H9 (cell line): ENCODE results near the gene NLRC3. TPM values are rescaled to one million over a fixed set of nuclear protein-coding genes. Genes with fewer than 3 reads are reported as not detected.

Experiments used
- DNase-seq: peaks from one replicate; pipeline ENCODE4 v3.0.0-alpha.2; 2017
- H2AFZ ChIP-seq: one replicate; pipeline ENCODE4 v1.6.1; 2013; ENCODE audit warnings: mild to moderate bottlenecking, low read length, control low read depth, moderate library complexity
- H2AK5ac ChIP-seq: 2 replicates; pipeline ENCODE4 v1.6.1; 2013; ENCODE audit warnings: low read length, control low read depth, mixed read lengths; ENCODE audit not compliant: insufficient read length
- H2BK120ac ChIP-seq: one replicate; pipeline ENCODE4 v1.6.1; 2013; ENCODE audit warnings: low read depth, mild to moderate bottlenecking, low read length, control low read depth, inconsistent platforms; ENCODE audit not compliant: poor library complexity, severe bottlenecking
- H2BK12ac ChIP-seq: 2 replicates; pipeline ENCODE4 v1.6.1; 2013; ENCODE audit warnings: low read length, control low read depth, mixed read lengths, low read depth; ENCODE audit not compliant: insufficient read length
- H2BK15ac ChIP-seq: 2 replicates; pipeline ENCODE4 v1.6.1; 2013; ENCODE audit warnings: low read depth, low read length, control low read depth
- H2BK20ac ChIP-seq: one replicate; pipeline ENCODE4 v1.6.1; 2013; ENCODE audit warnings: low read depth, mild to moderate bottlenecking, low read length, control low read depth, inconsistent platforms; ENCODE audit not compliant: poor library complexity, severe bottlenecking
- H2BK5ac ChIP-seq: 2 replicates; pipeline ENCODE4 v1.6.1; 2013; ENCODE audit warnings: low read length, control low read depth, mixed read lengths; ENCODE audit not compliant: insufficient read length
- H3K14ac ChIP-seq: 2 replicates; pipeline ENCODE4 v1.6.1; 2013; ENCODE audit warnings: low read length, control low read depth; ENCODE audit not compliant: insufficient read depth
- H3K18ac ChIP-seq: 2 replicates; pipeline ENCODE4 v1.6.1; 2013; ENCODE audit warnings: low read depth, mild to moderate bottlenecking, mixed read lengths, low read length, control low read depth; ENCODE audit not compliant: insufficient read length
- H3K23ac ChIP-seq: 2 replicates; pipeline ENCODE4 v1.6.1; 2013; ENCODE audit warnings: low read length, control low read depth, mixed read lengths, low read depth; ENCODE audit not compliant: insufficient read length
- H3K23me2 ChIP-seq: 2 replicates; pipeline ENCODE4 v1.6.1; 2013; ENCODE audit warnings: low read depth, mild to moderate bottlenecking, mixed read lengths, low read length, control low read depth; ENCODE audit not compliant: insufficient read length, poor library complexity, severe bottlenecking
- H3K27ac ChIP-seq: 2 replicates; pipeline ENCODE4 v1.5.1; 2013; ENCODE audit warnings: low read length, control low read depth, mixed read lengths, low read depth; ENCODE audit not compliant: insufficient read length
- H3K27me3 ChIP-seq: 2 replicates; pipeline ENCODE4 v1.6.1; 2013; ENCODE audit warnings: low read length, control low read depth, inconsistent platforms; ENCODE audit not compliant: insufficient read depth
- H3K4ac ChIP-seq: 2 replicates; pipeline ENCODE4 v1.6.1; 2013; ENCODE audit warnings: low read depth, mild to moderate bottlenecking, control low read depth, inconsistent platforms, low read length, moderate library complexity
- H3K4me1 ChIP-seq: 2 replicates; pipeline ENCODE4 v1.6.1; 2013; ENCODE audit warnings: low read length, control low read depth, inconsistent platforms; ENCODE audit not compliant: insufficient read depth
- H3K4me2 ChIP-seq: 2 replicates; pipeline ENCODE4 v1.6.1; 2013; ENCODE audit warnings: low read length, control low read depth, mixed read lengths; ENCODE audit not compliant: insufficient read length, insufficient read depth
- H3K56ac ChIP-seq: 2 replicates; pipeline ENCODE4 v1.6.1; 2013; ENCODE audit warnings: low read depth, mild to moderate bottlenecking, mixed read lengths, low read length, control low read depth; ENCODE audit not compliant: insufficient read length
- H3K79me1 ChIP-seq: 2 replicates; pipeline ENCODE4 v1.6.1; 2013; ENCODE audit warnings: low read depth, mild to moderate bottlenecking, moderate library complexity, low read length, control low read depth, inconsistent platforms; ENCODE audit not compliant: insufficient read depth, poor library complexity, severe bottlenecking
- H3K79me2 ChIP-seq: 2 replicates; pipeline ENCODE4 v1.6.1; 2013; ENCODE audit warnings: low read length, control low read depth, inconsistent platforms; ENCODE audit not compliant: insufficient read depth
- H3K9ac ChIP-seq: 2 replicates; pipeline ENCODE4 v1.6.1; 2013; ENCODE audit warnings: low read length, control low read depth, mixed read lengths; ENCODE audit not compliant: insufficient read length; ENCODE audit errors: extremely low read depth
- H3K9me3 ChIP-seq: one replicate; pipeline ENCODE4 v1.6.1; 2013; ENCODE audit warnings: low read depth, low read length, inconsistent platforms; ENCODE audit not compliant: control insufficient read depth
- H3T11ph ChIP-seq: one replicate; pipeline ENCODE4 v1.6.1; 2013; ENCODE audit warnings: mild to moderate bottlenecking, low read length, control low read depth, inconsistent platforms
- H4K20me1 ChIP-seq: one replicate; pipeline ENCODE4 v1.6.1; 2013; ENCODE audit not compliant: control insufficient read depth, insufficient read length, insufficient read depth
- H4K5ac ChIP-seq: 2 replicates; pipeline ENCODE4 v1.6.1; 2013; ENCODE audit warnings: low read depth, mild to moderate bottlenecking, mixed read lengths, low read length, control low read depth; ENCODE audit not compliant: insufficient read length
- H4K8ac ChIP-seq: replicated peaks from 2 replicates; pipeline ENCODE4 v1.6.1; 2013; ENCODE audit warnings: low read length, control low read depth, mixed read lengths, low read depth; ENCODE audit not compliant: insufficient read length
- H4K91ac ChIP-seq: 2 replicates; pipeline ENCODE4 v1.6.1; 2013; ENCODE audit warnings: low read depth, mild to moderate bottlenecking, moderate library complexity, mixed read lengths, low read length, control low read depth; ENCODE audit not compliant: insufficient read length
- H3K27ac Mint-ChIP-seq, 3 experiments: 2 replicates in 2 of 3; 3 replicates in 1 of 3; pipeline ENCODE4 v1.8.0; 2020 to 2021; ENCODE audit warnings: mixed read lengths in 3 of 3, mild to moderate bottlenecking in 1 of 3, moderate library complexity in 1 of 3
- H3K27me3 Mint-ChIP-seq: 2 replicates; pipeline ENCODE4 v1.8.0; 2021; ENCODE audit warnings: low read depth, mild to moderate bottlenecking, moderate library complexity, mixed read lengths
- H3K36me3 Mint-ChIP-seq, 3 experiments: 2 replicates in 2 of 3; 3 replicates in 1 of 3; pipeline ENCODE4 v1.8.0; 2020 to 2021; ENCODE audit warnings: low read depth in 3 of 3, mixed read lengths in 3 of 3; ENCODE audit not compliant: insufficient read depth in 1 of 3
- H3K4me1 Mint-ChIP-seq, 2 experiments: 2 replicates each; pipeline ENCODE4 v1.8.0; 2020; ENCODE audit warnings: mixed read lengths in 2 of 2
- H3K4me3 Mint-ChIP-seq, 2 experiments: 2 replicates in 1 of 2; 3 replicates in 1 of 2; pipeline ENCODE4 v1.8.0; 2020 to 2021; ENCODE audit warnings: mild to moderate bottlenecking in 2 of 2, mixed read lengths in 2 of 2, moderate library complexity in 1 of 2
- H3K9me3 Mint-ChIP-seq, 2 experiments: 2 replicates in 1 of 2; 3 replicates in 1 of 2; pipeline ENCODE4 v1.8.0; 2020; ENCODE audit warnings: mild to moderate bottlenecking in 2 of 2, mixed read lengths in 2 of 2, moderate library complexity in 1 of 2
- WGBS: extraction: QIAGEN DNeasy Blood & Tissue Kit; methylation state at CpG from one replicate; pipeline ENCODE4 v1.1.7; 2013; ENCODE audit warnings: missing lambda C conversion rate, low lambda C conversion rate, mixed read lengths; ENCODE audit not compliant: insufficient read length; ENCODE audit errors: extremely low coverage; 5-methylcytosine and 5-hydroxymethylcytosine counted together
- total RNA-seq: library from RNA; stranded (reverse); gene quantifications from 2 replicates; pipeline ENCODE4 v1.2.1, GENCODE V29; 2021
- TF ChIP-seq, protein P1 (sequence below): fragments of 200-600 bp; sonication (generic); conservative IDR thresholded peaks from 3 replicates; pipeline ENCODE4 v1.8.0; 2021; ENCODE audit warnings: antibody characterized with exemption, mild to moderate bottlenecking

Gene NLRC3
- total RNA-seq, 1 experiment from 2014 or later, result 0.44 TPM

DNA sequence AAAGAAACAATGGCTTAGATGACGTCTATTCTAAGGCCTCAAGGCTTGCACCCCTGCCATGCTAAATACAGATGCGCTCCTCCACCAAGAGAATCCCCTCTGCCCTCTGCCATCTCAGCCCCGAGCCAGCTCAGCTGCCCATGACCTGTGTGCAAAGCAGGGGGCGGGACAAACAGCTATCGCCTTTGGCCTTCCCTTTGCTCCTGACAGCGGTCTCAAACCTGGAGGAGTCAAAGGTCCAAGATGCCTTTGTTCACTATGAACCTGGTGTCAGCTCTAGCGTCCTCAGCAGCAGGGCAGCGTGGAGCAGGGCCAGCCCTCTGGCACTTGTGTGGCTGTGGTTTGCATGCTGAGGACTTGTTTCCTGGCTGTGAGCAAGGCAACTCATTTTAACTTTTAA is 21.9 kb upstream of the NLRC3 start:
- DNase-seq, result no peak

More for the DNA sequence above, 21.9 kb upstream of the NLRC3 start:
- Histone ChIP-seq H3T11ph (no peak overlapping the region), H2BK20ac (no peak overlapping the region), H3K79me1 (no peaks in the 10 kb centered on the region), H2AFZ (no peak overlapping the region), H4K91ac (no peak overlapping the region), H3K4me1 (no peaks in the 10 kb centered on the region), H3K9ac (no peak overlapping the region), H3K27ac (no peak overlapping the region), H2BK120ac (no peak overlapping the region), H4K20me1 (no peaks in the 10 kb centered on the region), H2BK15ac (no peak overlapping the region), H2BK12ac (no peak overlapping the region), H3K23ac (no peak overlapping the region), H3K23me2 (no peaks in the 10 kb centered on the region), H3K27me3 (no peaks in the 10 kb centered on the region), H2BK5ac (no peak overlapping the region), H2AK5ac (no peak overlapping the region), H3K79me2 (no peaks in the 10 kb centered on the region), H4K5ac (no peak overlapping the region), H3K14ac (no peak overlapping the region), H3K4me2 (no peak overlapping the region), H3K9me3 (peaks cover 18% of the 10 kb centered on the region), H3K56ac (no peak overlapping the region), H4K8ac (no peak overlapping the region), H3K4ac (no peak overlapping the region), H3K18ac (no peak overlapping the region)
- no CpG with 5 or more reads among the region's 8 CpGs for WGBS
- Mint-ChIP-seq H3K27ac (no peak overlapping the region), H3K4me1 (no peaks in the 10 kb centered on the region), H3K36me3 (peaks cover 59 to 65% (median 63%) of the 10 kb centered on the region in 3 experiments), H3K9me3 (peaks cover 23 to 24% of the 10 kb centered on the region in 2 experiments), H3K4me3 (no peak overlapping the region), H3K27me3 (no peaks in the 10 kb centered on the region)
- TF ChIP-seq, protein P1, sequence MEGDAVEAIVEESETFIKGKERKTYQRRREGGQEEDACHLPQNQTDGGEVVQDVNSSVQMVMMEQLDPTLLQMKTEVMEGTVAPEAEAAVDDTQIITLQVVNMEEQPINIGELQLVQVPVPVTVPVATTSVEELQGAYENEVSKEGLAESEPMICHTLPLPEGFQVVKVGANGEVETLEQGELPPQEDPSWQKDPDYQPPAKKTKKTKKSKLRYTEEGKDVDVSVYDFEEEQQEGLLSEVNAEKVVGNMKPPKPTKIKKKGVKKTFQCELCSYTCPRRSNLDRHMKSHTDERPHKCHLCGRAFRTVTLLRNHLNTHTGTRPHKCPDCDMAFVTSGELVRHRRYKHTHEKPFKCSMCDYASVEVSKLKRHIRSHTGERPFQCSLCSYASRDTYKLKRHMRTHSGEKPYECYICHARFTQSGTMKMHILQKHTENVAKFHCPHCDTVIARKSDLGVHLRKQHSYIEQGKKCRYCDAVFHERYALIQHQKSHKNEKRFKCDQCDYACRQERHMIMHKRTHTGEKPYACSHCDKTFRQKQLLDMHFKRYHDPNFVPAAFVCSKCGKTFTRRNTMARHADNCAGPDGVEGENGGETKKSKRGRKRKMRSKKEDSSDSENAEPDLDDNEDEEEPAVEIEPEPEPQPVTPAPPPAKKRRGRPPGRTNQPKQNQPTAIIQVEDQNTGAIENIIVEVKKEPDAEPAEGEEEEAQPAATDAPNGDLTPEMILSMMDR, result no peak
